ENCODE measurements around the gene HBS1L.

DNA sequence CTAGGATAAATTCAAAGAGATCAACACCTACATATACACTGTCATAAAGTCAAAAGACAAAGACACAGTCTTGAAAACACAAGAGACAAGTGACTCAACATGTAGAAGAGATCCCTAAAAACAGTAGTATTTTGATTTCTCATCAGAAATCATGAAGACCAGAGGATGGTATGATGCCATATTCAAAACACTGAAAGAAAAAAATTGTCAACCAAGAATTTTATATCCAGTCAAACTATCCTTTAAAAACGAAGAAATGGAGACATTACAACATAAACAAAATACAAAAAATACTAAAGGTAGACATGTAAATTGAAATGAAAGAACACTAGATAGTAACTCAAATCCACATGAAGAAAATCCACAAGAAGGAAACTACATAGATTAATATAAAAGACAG is 27.3 kb upstream of the HBS1L start:
- TF ChIP-seq SRSF3 (IDR thresholded peaks at IDR 0.05; ENCODE audit: insufficient read depth, low read length) (no peak), PHF21A (IDR thresholded peaks at IDR 0.05; ENCODE audit: borderline replicate concordance, low read depth) (no peak), ZNF644 (tag; IDR thresholded peaks at IDR 0.05; ENCODE audit: low read depth) (no peak), ZSCAN29 (IDR thresholded peaks at IDR 0.05) (no peak)
